Stimulated activated CD8-positive, alpha-beta memory T cell treated with anti-CD3 and anti-CD28 coated beads, Interleukin-4, amount 100 ng/mL, for 48 hours (primary cell): ENCODE data around the gene NTF3.

ENCODE experiments used
- DNase-seq: peaks from one replicate; pipeline ENCODE4 v3.0.0-alpha.2; 2020

Gene NTF3

GRCh38 chr12:5459051-5459782 lies 27.3 kb downstream of the NTF3 start:
- no peak for DNase-seq

GRCh38 chr12:5460817-5461216 lies 28.9 kb downstream of the NTF3 start:
- DNase-seq, result no peak

- DNase-seq, result no peak
Observed at GRCh38 chr12:5461966-5462365, 30.1 kb downstream of the NTF3 start.

- no peak for DNase-seq
Observed at GRCh38 chr12:5464096-5464495, 32.2 kb downstream of the NTF3 start.

GRCh38 chr12:5465384-5465783 lies 33.5 kb downstream of the NTF3 start:
- DNase-seq, result no peak

- no peak for DNase-seq
Observed at GRCh38 chr12:5466521-5466960, 34.6 kb downstream of the NTF3 start.

- no peak for DNase-seq
Observed at GRCh38 chr12:5467931-5468330, 36.0 kb downstream of the NTF3 start.

GRCh38 chr12:5470221-5470620 lies 38.3 kb downstream of the NTF3 start:
- DNase-seq, result no peak

GRCh38 chr12:5470703-5471102 lies 38.8 kb downstream of the NTF3 start:
- DNase-seq, result no peak

GRCh38 chr12:5473076-5473782 lies 41.3 kb downstream of the NTF3 start:
- no peak for DNase-seq

- DNase-seq, result no peak
Observed at GRCh38 chr12:5473783-5474116, 41.8 kb downstream of the NTF3 start.

- DNase-seq, result no peak
Observed at GRCh38 chr12:5476356-5476755, 44.4 kb downstream of the NTF3 start.

GRCh38 chr12:5478081-5478706 lies 46.3 kb downstream of the NTF3 start:
- no peak for DNase-seq

GRCh38 chr12:5479761-5480160 lies 47.9 kb downstream of the NTF3 start:
- DNase-seq, result no peak

- no peak for DNase-seq
Observed at GRCh38 chr12:5480218-5480937, 48.5 kb downstream of the NTF3 start.

GRCh38 chr12:5480938-5481303 lies 49.0 kb downstream of the NTF3 start:
- DNase-seq, result no peak

GRCh38 chr12:5481645-5482044 lies 49.7 kb downstream of the NTF3 start:
- no peak for DNase-seq

GRCh38 chr12:5484426-5484825 lies 52.5 kb downstream of the NTF3 start:
- DNase-seq, result no peak

GRCh38 chr12:5485454-5485853 lies 53.5 kb downstream of the NTF3 start:
- DNase-seq, result no peak

GRCh38 chr12:5487076-5487475 lies 55.2 kb downstream of the NTF3 start:
- DNase-seq, result no peak

GRCh38 chr12:5487948-5488625 lies 56.2 kb downstream of the NTF3 start:
- DNase-seq, result no peak

- DNase-seq, result no peak
Observed at GRCh38 chr12:5488626-5488955, 56.7 kb downstream of the NTF3 start.

GRCh38 chr12:5489017-5489416 lies 57.1 kb downstream of the NTF3 start:
- DNase-seq, result no peak
